Thymus (tissue), 11 donors: ENCODE measurements around the gene CA14. TPM values are rescaled to one million over a fixed set of nuclear protein-coding genes. Genes with fewer than 3 reads are reported as not detected.

Experiments
- DNase-seq, 9 donors: peaks; one replicate each; pipeline ENCODE4 v3.0.0-alpha.2; 2013; ENCODE audit warnings: low spot score in 9 of 9, low read depth in 6 of 9, missing footprints in 1 of 9
- H3K27ac ChIP-seq, 2 donors: one replicate each; pipeline ENCODE4 v1.5.1; 2013; ENCODE audit warnings: control low read depth in 1 of 2, low read depth in 1 of 2, low read length in 1 of 2, mild to moderate bottlenecking in 1 of 2, moderate library complexity in 1 of 2
- H3K27me3 ChIP-seq, 2 donors: one replicate each; pipeline ENCODE4 v1.5.1; 2013; ENCODE audit warnings: low read length in 1 of 2; ENCODE audit not compliant: control insufficient read depth in 2 of 2, insufficient read depth in 1 of 2
- H3K36me3 ChIP-seq, 2 donors: one replicate each; pipeline ENCODE4 v1.5.1; 2013; ENCODE audit warnings: low read length in 1 of 2, mild to moderate bottlenecking in 1 of 2, moderate library complexity in 1 of 2; ENCODE audit not compliant: control insufficient read depth in 2 of 2, insufficient read depth in 2 of 2
- H3K4me1 ChIP-seq, 2 donors: one replicate each; pipeline ENCODE4 v1.5.1; 2013; ENCODE audit warnings: low read length in 2 of 2; ENCODE audit not compliant: control insufficient read depth in 2 of 2, insufficient read depth in 2 of 2
- H3K4me3 ChIP-seq, 2 donors: one replicate each; pipeline ENCODE4 v1.5.1; 2013; ENCODE audit warnings: low read length in 2 of 2, control low read depth in 1 of 2, mild to moderate bottlenecking in 1 of 2
- H3K9me3 ChIP-seq, 2 donors: one replicate each; pipeline ENCODE4 v1.5.1; 2013; ENCODE audit warnings: low read length in 1 of 2, mild to moderate bottlenecking in 1 of 2; ENCODE audit not compliant: control insufficient read depth in 2 of 2, insufficient read depth in 1 of 2
- WGBS: extraction: QIAGEN DNeasy Blood & Tissue Kit; methylation state at CpG from one replicate; pipeline ENCODE4 v1.1.7; 2013; 5-methylcytosine and 5-hydroxymethylcytosine counted together
- polyA plus RNA-seq: library from polyadenylated mRNA; stranded (reverse); fragments of 200-250 nt; gene quantifications from one replicate; pipeline ENCODE4 v1.2.3, GENCODE V29; 2013
- total RNA-seq: library from RNA; stranded (reverse); fragments of 120-200 nt; gene quantifications from one replicate; pipeline ENCODE4 v1.2.4, GENCODE V29; 2013
- donor health status: healthy.

The CA14 gene
- total and polyA plus RNA-seq, 2 donors, result 0.09 to 0.14 TPM

GRCh38 chr1:150309758-150310508 lies 52.4 kb downstream of the CA14 start:
- WGBS, result 91% methylated on average over 10 of the region's 10 CpGs
- H3K27ac ChIP-seq, result no peak overlapping the region
- peaks cover 12 to 26% of the 10 kb centered on the region in 2 donors for H3K36me3 ChIP-seq

GRCh38 chr1:150311762-150312161 lies 54.2 kb downstream of the CA14 start:
- no peak overlapping the region for H3K4me3 ChIP-seq

More at GRCh38 chr1:150309758-150310508, 52.4 kb downstream of the CA14 start:
- H3K4me3 ChIP-seq, result no peak overlapping the region
- no peaks in the 10 kb centered on the region for H3K4me1 ChIP-seq
- no peaks in the 10 kb centered on the region for H3K9me3 ChIP-seq
- no peaks in the 10 kb centered on the region for H3K27me3 ChIP-seq
- DNase-seq, result no peak

More at GRCh38 chr1:150311762-150312161, 54.2 kb downstream of the CA14 start:
- no peaks in the 10 kb centered on the region for H3K27me3 ChIP-seq
- H3K9me3 ChIP-seq, result no peaks in the 10 kb centered on the region
- H3K4me1 ChIP-seq, result no peaks in the 10 kb centered on the region
- 99% methylated on average over 2 of the region's 2 CpGs for WGBS
- peaks cover 5 to 21% of the 10 kb centered on the region in 2 donors for H3K36me3 ChIP-seq
- H3K27ac ChIP-seq, result no peak overlapping the region
- DNase-seq, result no peak

Other genes with a start within 250 kb of the CA14 start
- 1.8 TPM for gene OTUD7B, start 247.0 kb upstream of the CA14 start, total RNA-seq
- 2.8 TPM for gene OTUD7B, start 247.0 kb upstream of the CA14 start, polyA plus RNA-seq
- gene VPS45, start 190.0 kb upstream of the CA14 start, total RNA-seq, result 36.7 TPM
- 26.1 TPM for gene VPS45, start 190.0 kb upstream of the CA14 start, polyA plus RNA-seq
- 74.8 TPM for gene PLEKHO1, start 107.9 kb upstream of the CA14 start, total RNA-seq
- 119 TPM for gene PLEKHO1, start 107.9 kb upstream of the CA14 start, polyA plus RNA-seq
- gene ANP32E, start 21.7 kb upstream of the CA14 start, total RNA-seq, result 55.4 TPM
- gene ANP32E, start 21.7 kb upstream of the CA14 start, polyA plus RNA-seq, result 44.5 TPM
- gene APH1A, start 11.2 kb downstream of the CA14 start, total RNA-seq, result 74.2 TPM
- 102 TPM for gene APH1A, start 11.2 kb downstream of the CA14 start, polyA plus RNA-seq
- 90.5 TPM for gene C1orf54, start 15.0 kb downstream of the CA14 start, total RNA-seq
- 65.6 TPM for gene C1orf54, start 15.0 kb downstream of the CA14 start, polyA plus RNA-seq
- 3.4 TPM for gene CIART, start 24.8 kb downstream of the CA14 start, total RNA-seq
- gene CIART, start 24.8 kb downstream of the CA14 start, polyA plus RNA-seq, result 3.1 TPM
- 97.1 TPM for gene MRPS21, start 36.1 kb downstream of the CA14 start, total RNA-seq
- gene MRPS21, start 36.1 kb downstream of the CA14 start, polyA plus RNA-seq, result 114 TPM
- 57.2 TPM for gene PRPF3, start 63.8 kb downstream of the CA14 start, total RNA-seq
- 79.3 TPM for gene PRPF3, start 63.8 kb downstream of the CA14 start, polyA plus RNA-seq
- 6.2 TPM for gene RPRD2, start 106.4 kb downstream of the CA14 start, total RNA-seq
- gene RPRD2, start 106.4 kb downstream of the CA14 start, polyA plus RNA-seq, result 7.1 TPM
- 12.6 TPM for gene TARS2, start 229.6 kb downstream of the CA14 start, total RNA-seq
- gene TARS2, start 229.6 kb downstream of the CA14 start, polyA plus RNA-seq, result 17.5 TPM